Measurements from ENCODE around the gene DPF3.

DNA sequence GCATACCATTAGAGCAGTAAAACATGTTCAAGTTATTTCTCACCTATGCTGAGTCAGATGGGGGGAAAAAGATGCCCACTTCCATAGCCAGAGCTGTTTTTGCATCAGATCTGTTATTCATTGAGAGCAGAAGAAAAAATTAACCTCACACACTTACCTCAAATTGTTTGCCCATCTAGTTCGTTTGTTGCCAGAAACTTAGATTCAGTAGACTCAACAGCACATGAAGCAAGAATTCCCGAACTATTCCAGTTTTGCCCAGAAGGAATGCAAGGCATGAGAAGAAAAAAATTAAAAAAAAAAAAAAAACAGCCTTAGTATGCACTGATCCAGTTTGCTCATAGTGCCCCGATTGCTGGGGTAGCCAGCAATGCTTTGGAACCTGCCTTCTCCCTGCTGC is 12.4 kb upstream of the DPF3 start:
- no peak for TF ChIP-seq YY1 (IDR thresholded peaks at IDR 0.05; ENCODE audit: insufficient read depth, insufficient read length)
- no peak for TF ChIP-seq ZNF274 (IDR thresholded peaks at IDR 0.05; ENCODE audit: low read depth, low read length)
- TF ChIP-seq SUZ12 (IDR thresholded peaks at IDR 0.05; ENCODE audit: extremely low read depth, insufficient read depth, insufficient read length) = no peak
